Neural progenitor cell (in vitro differentiated cells): Measurements from ENCODE around the gene IL17REL.

ENCODE experiments used
- CTCF ChIP-seq: fragments of 200-600 bp; sonication (generic); IDR thresholded peaks from 2 replicates; pipeline ENCODE4 v1.5.1; 2017; ENCODE audit warnings: antibody characterized with exemption, mild to moderate bottlenecking
- EZH2 ChIP-seq: fragments of 200-600 bp; sonication (generic); IDR thresholded peaks from 2 replicates; pipeline ENCODE4 v1.6.1; 2017; ENCODE audit warnings: antibody characterized with exemption, mild to moderate bottlenecking, moderate library complexity
- EZH2phosphoT487 ChIP-seq: fragments of 200-600 bp; sonication (generic); IDR thresholded peaks from 2 replicates; pipeline ENCODE4 v1.6.1; 2017; ENCODE audit warnings: antibody characterized with exemption

- TF ChIP-seq EZH2: no peak
- TF ChIP-seq CTCF: no peak
- no peak for TF ChIP-seq EZH2phosphoT487
Measured at GRCh38 chr22:50060441-50061140, 48.0 kb upstream of the IL17REL start.
